ENCODE measurements around the gene PDE10A.

The PDE10A gene

GRCh38 chr6:165705941-165706340 lies 42.9 kb upstream of the PDE10A start:
- Histone ChIP-seq H3K36me3 (ENCODE audit: low read length) (no peaks in the 10 kb centered on the region), H3K4me2 (ENCODE audit: low read depth, low read length, poor library complexity, severe bottlenecking) (no peak overlapping the region), H3K79me2 (ENCODE audit: insufficient read depth, low read length) (no peaks in the 10 kb centered on the region), H3K4me3 (ENCODE audit: insufficient read depth, low read length, poor library complexity, severe bottlenecking) (no peak overlapping the region), H3K27ac (ENCODE audit: low read depth, low read length) (no peak overlapping the region), H3K27me3 (ENCODE audit: low read length) (no peaks in the 10 kb centered on the region), H3K9ac (ENCODE audit: low read length) (no peak overlapping the region), H3K9me2 (replicated peaks; ENCODE audit: insufficient read depth, low read length) (no peaks in the 10 kb centered on the region), H4K20me1 (ENCODE audit: low read depth, low read length) (no peaks in the 10 kb centered on the region), H3K9me3 (ENCODE audit: insufficient read depth, low read length) (no peaks in the 10 kb centered on the region), H2AFZ (ENCODE audit: low read depth, low read length, severe bottlenecking) (no peak overlapping the region), H3F3A (ENCODE audit: insufficient read depth) (no peaks in the 10 kb centered on the region)
- no peak for TF ChIP-seq EZH2phosphoT487 (conservative IDR thresholded peaks at IDR 0.05; ENCODE audit: low read length)
- TF ChIP-seq, protein P1, sequence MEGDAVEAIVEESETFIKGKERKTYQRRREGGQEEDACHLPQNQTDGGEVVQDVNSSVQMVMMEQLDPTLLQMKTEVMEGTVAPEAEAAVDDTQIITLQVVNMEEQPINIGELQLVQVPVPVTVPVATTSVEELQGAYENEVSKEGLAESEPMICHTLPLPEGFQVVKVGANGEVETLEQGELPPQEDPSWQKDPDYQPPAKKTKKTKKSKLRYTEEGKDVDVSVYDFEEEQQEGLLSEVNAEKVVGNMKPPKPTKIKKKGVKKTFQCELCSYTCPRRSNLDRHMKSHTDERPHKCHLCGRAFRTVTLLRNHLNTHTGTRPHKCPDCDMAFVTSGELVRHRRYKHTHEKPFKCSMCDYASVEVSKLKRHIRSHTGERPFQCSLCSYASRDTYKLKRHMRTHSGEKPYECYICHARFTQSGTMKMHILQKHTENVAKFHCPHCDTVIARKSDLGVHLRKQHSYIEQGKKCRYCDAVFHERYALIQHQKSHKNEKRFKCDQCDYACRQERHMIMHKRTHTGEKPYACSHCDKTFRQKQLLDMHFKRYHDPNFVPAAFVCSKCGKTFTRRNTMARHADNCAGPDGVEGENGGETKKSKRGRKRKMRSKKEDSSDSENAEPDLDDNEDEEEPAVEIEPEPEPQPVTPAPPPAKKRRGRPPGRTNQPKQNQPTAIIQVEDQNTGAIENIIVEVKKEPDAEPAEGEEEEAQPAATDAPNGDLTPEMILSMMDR (IDR thresholded peaks at IDR 0.05; ENCODE audit: insufficient read depth, low read length, poor library complexity, severe bottlenecking) = no peak

GRCh38 chr6:165704045-165704748 lies 41.2 kb upstream of the PDE10A start:
- Histone ChIP-seq H3K9me2 (replicated peaks; ENCODE audit: insufficient read depth, low read length) (no peaks in the 10 kb centered on the region), H3K36me3 (ENCODE audit: low read length) (no peaks in the 10 kb centered on the region), H3K27me3 (ENCODE audit: low read length) (no peaks in the 10 kb centered on the region), H3K4me3 (ENCODE audit: insufficient read depth, low read length, poor library complexity, severe bottlenecking) (no peak overlapping the region), H3K9me3 (ENCODE audit: insufficient read depth, low read length) (no peaks in the 10 kb centered on the region), H3F3A (ENCODE audit: insufficient read depth) (no peaks in the 10 kb centered on the region), H4K20me1 (ENCODE audit: low read depth, low read length) (no peaks in the 10 kb centered on the region), H3K4me2 (ENCODE audit: low read depth, low read length, poor library complexity, severe bottlenecking) (no peak overlapping the region), H2AFZ (ENCODE audit: low read depth, low read length, severe bottlenecking) (no peak overlapping the region), H3K79me2 (ENCODE audit: insufficient read depth, low read length) (no peaks in the 10 kb centered on the region), H3K27ac (ENCODE audit: low read depth, low read length) (no peak overlapping the region), H3K9ac (ENCODE audit: low read length) (no peak overlapping the region)
- no peak for TF ChIP-seq EZH2phosphoT487 (conservative IDR thresholded peaks at IDR 0.05; ENCODE audit: low read length)
- TF ChIP-seq, protein P1 (IDR thresholded peaks at IDR 0.05; ENCODE audit: insufficient read depth, low read length, poor library complexity, severe bottlenecking) = no peak

GRCh38 chr6:165702669-165703068 lies 39.6 kb upstream of the PDE10A start:
- H3K9me3 ChIP-seq (ENCODE audit: insufficient read depth, low read length) = no peaks in the 10 kb centered on the region

More at GRCh38 chr6:165702669-165703068, 39.6 kb upstream of the PDE10A start:
- Histone ChIP-seq H3K4me3 (ENCODE audit: insufficient read depth, low read length, poor library complexity, severe bottlenecking) (no peak overlapping the region), H3K9ac (ENCODE audit: low read length) (no peak overlapping the region), H3K27me3 (ENCODE audit: low read length) (no peaks in the 10 kb centered on the region), H4K20me1 (ENCODE audit: low read depth, low read length) (no peaks in the 10 kb centered on the region), H3K79me2 (ENCODE audit: insufficient read depth, low read length) (no peaks in the 10 kb centered on the region), H3K36me3 (ENCODE audit: low read length) (no peaks in the 10 kb centered on the region), H3F3A (ENCODE audit: insufficient read depth) (no peaks in the 10 kb centered on the region), H3K9me2 (replicated peaks; ENCODE audit: insufficient read depth, low read length) (no peaks in the 10 kb centered on the region), H3K27ac (ENCODE audit: low read depth, low read length) (no peak overlapping the region), H3K4me2 (ENCODE audit: low read depth, low read length, poor library complexity, severe bottlenecking) (no peak overlapping the region), H2AFZ (ENCODE audit: low read depth, low read length, severe bottlenecking) (no peak overlapping the region)
- TF ChIP-seq, protein P1 (IDR thresholded peaks at IDR 0.05; ENCODE audit: insufficient read depth, low read length, poor library complexity, severe bottlenecking) = no peak
- TF ChIP-seq EZH2phosphoT487 (conservative IDR thresholded peaks at IDR 0.05; ENCODE audit: low read length) = no peak
